Measurements from ENCODE around the gene ARL17B. TPM values are rescaled to one million over a fixed set of nuclear protein-coding genes. Genes with fewer than 3 reads are reported as not detected.
"Not testable (repeated sequence)": the region's sequence is repeated elsewhere in the genome, so short reads cannot be mapped to it uniquely, and the experiment has no call there.

Gene ARL17B
- total and polyA plus RNA-seq, 2 donors from 2014 or later: 10.1 to 22.0 TPM

GRCh38 chr17:46262271-46262670 lies 99.3 kb downstream of the ARL17B start:
- H3K36me3 ChIP-seq (ENCODE audit: control insufficient read depth in 2 of 3, insufficient read depth in 3 of 3, low read length in 3 of 3): no peaks in the 10 kb centered on the region
- H3K4me3 ChIP-seq (ENCODE audit: low read length in 3 of 3): no peak overlapping the region
- H3K9ac ChIP-seq (ENCODE audit: low read length in 3 of 3): no peak overlapping the region
- intact Hi-C loops (cut with DNase I): no loop called here
- FAIRE-seq (no peak), DNase-seq (no peak)
- no peaks in the 10 kb centered on the region for H3K27me3 ChIP-seq (ENCODE audit: control insufficient read depth, insufficient read depth, low read length)
- no peak for TF ChIP-seq CTCF (IDR thresholded peaks at IDR 0.05; ENCODE audit: borderline replicate concordance, extremely low read depth, insufficient read depth)
- no peak overlapping the region for H3K27ac ChIP-seq (ENCODE audit: low read depth in 2 of 2, low read length in 2 of 2)
- H3K9me3 ChIP-seq (ENCODE audit: control insufficient read depth in 2 of 3, insufficient read depth in 1 of 3, low read length in 3 of 3): no peaks in the 10 kb centered on the region
- H3K4me1 ChIP-seq (ENCODE audit: control insufficient read depth in 2 of 3, insufficient read depth in 2 of 3, low read depth in 1 of 3, low read length in 3 of 3): peaks cover 0 to 3% (median 0%) of the 10 kb centered on the region in 3 donors

GRCh38 chr17:46259845-46260661 lies 101.5 kb downstream of the ARL17B start:
- TF ChIP-seq CTCF (IDR thresholded peaks at IDR 0.05; ENCODE audit: borderline replicate concordance, extremely low read depth, insufficient read depth): peak; percentile 31
- H3K36me3 ChIP-seq (ENCODE audit: control insufficient read depth in 2 of 3, insufficient read depth in 3 of 3, low read length in 3 of 3); H3K9ac ChIP-seq (ENCODE audit: low read length in 3 of 3); H3K9me3 ChIP-seq (ENCODE audit: control insufficient read depth in 2 of 3, insufficient read depth in 1 of 3, low read length in 3 of 3); H3K27ac ChIP-seq (ENCODE audit: low read depth in 2 of 2, low read length in 2 of 2); H3K4me1 ChIP-seq (ENCODE audit: control insufficient read depth in 2 of 3, insufficient read depth in 2 of 3, low read depth in 1 of 3, low read length in 3 of 3); intact Hi-C loops (cut with DNase I); FAIRE-seq; H3K27me3 ChIP-seq (ENCODE audit: control insufficient read depth, insufficient read depth, low read length): not testable (repeated sequence)
- peak in 1 of 5 donors; percentile 10 for DNase-seq
- H3K4me3 ChIP-seq (ENCODE audit: low read length in 3 of 3): peak overlapping the region in 2 of 3 donors; percentile 38 to 46

- H3K9ac ChIP-seq (ENCODE audit: low read length in 3 of 3); H3K36me3 ChIP-seq (ENCODE audit: control insufficient read depth in 2 of 3, insufficient read depth in 3 of 3, low read length in 3 of 3); FAIRE-seq; H3K9me3 ChIP-seq (ENCODE audit: control insufficient read depth in 2 of 3, insufficient read depth in 1 of 3, low read length in 3 of 3); DNase-seq; H3K27ac ChIP-seq (ENCODE audit: low read depth in 2 of 2, low read length in 2 of 2); intact Hi-C loops (cut with DNase I); H3K4me1 ChIP-seq (ENCODE audit: control insufficient read depth in 2 of 3, insufficient read depth in 2 of 3, low read depth in 1 of 3, low read length in 3 of 3); H3K27me3 ChIP-seq (ENCODE audit: control insufficient read depth, insufficient read depth, low read length); H3K4me3 ChIP-seq (ENCODE audit: low read length in 3 of 3): not testable (repeated sequence)
These were observed 105.2 kb downstream of the ARL17B start for GRCh38 chr17:46256369-46256768.

GRCh38 chr17:46254215-46254614 lies 107.4 kb downstream of the ARL17B start:
- intact Hi-C loops (cut with DNase I); H3K36me3 ChIP-seq (ENCODE audit: control insufficient read depth in 2 of 3, insufficient read depth in 3 of 3, low read length in 3 of 3); DNase-seq; H3K27ac ChIP-seq (ENCODE audit: low read depth in 2 of 2, low read length in 2 of 2); H3K9ac ChIP-seq (ENCODE audit: low read length in 3 of 3); H3K4me1 ChIP-seq (ENCODE audit: control insufficient read depth in 2 of 3, insufficient read depth in 2 of 3, low read depth in 1 of 3, low read length in 3 of 3); H3K4me3 ChIP-seq (ENCODE audit: low read length in 3 of 3); H3K27me3 ChIP-seq (ENCODE audit: control insufficient read depth, insufficient read depth, low read length); H3K9me3 ChIP-seq (ENCODE audit: control insufficient read depth in 2 of 3, insufficient read depth in 1 of 3, low read length in 3 of 3); FAIRE-seq: not testable (repeated sequence)

Measured in kidney (tissue), 14 donors.